Erythroblast (primary cell): ENCODE results near the gene RTL9.
"Not testable (repeated sequence)": the region's sequence is repeated elsewhere in the genome, so short reads cannot be mapped to it uniquely, and the experiment has no call there.

ENCODE experiments used
- GATA1 ChIP-seq: IDR thresholded peaks from 2 replicates; pipeline ENCODE4 v1.6.1; 2011; ENCODE audit warnings: low read depth, mild to moderate bottlenecking, control low read depth, low read length, moderate library complexity
- POLR2A ChIP-seq: IDR thresholded peaks from 2 replicates; pipeline ENCODE4 v1.6.1; 2011; ENCODE audit warnings: mild to moderate bottlenecking, low read length

GRCh38 chrX:110333458-110333857 is 25.2 kb upstream of the RTL9 start:
- TF ChIP-seq POLR2A, GATA1: not testable (repeated sequence)
